Panc1 (cell line): ENCODE data around the gene MRPL40. TPM values are rescaled to one million over a fixed set of nuclear protein-coding genes. Genes with fewer than 3 reads are reported as not detected.

ENCODE experiments used
- ATAC-seq: fragments of 200-7000 bp; cut with Tn5 transposase; 2 replicates; pipeline ENCODE4 v1.9.1; 2020; ENCODE audit warnings: mild to moderate bottlenecking, moderate library complexity
- BruUV-seq: library from RNA; stranded (reverse); fragments of 400-500 nt; replicated peaks from 2 replicates; lab custom pipeline; 2021; lab: Mats Ljungman, UMichigan
- CTCF ChIA-PET: fragments of 300-600 bp; sonication (Branson Sonifier 250); formaldehyde crosslinking; loops from one replicate; lab custom pipeline; 2022; ENCODE audit warnings: antibody characterized with exemption; lab: Charles Lee
- POLR2A ChIA-PET: fragments of 300-600 bp; sonication (Branson Sonifier 250); formaldehyde crosslinking; loops from one replicate; lab custom pipeline; 2022; ENCODE audit warnings: antibody characterized with exemption; lab: Charles Lee
- DNase-seq: peaks from one replicate; pipeline ENCODE4 v3.0.0-alpha.2; 2010; ENCODE audit warnings: low read depth, low spot score
- H3K27ac ChIP-seq: 2 replicates; pipeline ENCODE4 v1.5.1; 2011; ENCODE audit warnings: mild to moderate bottlenecking, low read length, inconsistent platforms
- H3K27me3 ChIP-seq: fragments of 200-500 bp; sonication (Bioruptor generic); 2 replicates; pipeline ENCODE4 v1.6.0; 2014; ENCODE audit warnings: low read length, inconsistent platforms; ENCODE audit not compliant: control insufficient read depth, insufficient read depth
- H3K36me3 ChIP-seq: fragments of 200-500 bp; sonication (Bioruptor generic); 2 replicates; pipeline ENCODE4 v1.5.1; 2014; ENCODE audit warnings: inconsistent platforms, mild to moderate bottlenecking, low read length, moderate library complexity; ENCODE audit not compliant: control insufficient read depth, insufficient read depth
- H3K4me1 ChIP-seq: 2 replicates; pipeline ENCODE4 v1.5.1; 2011; ENCODE audit warnings: inconsistent platforms, mild to moderate bottlenecking, low read length, moderate library complexity; ENCODE audit not compliant: control insufficient read depth, insufficient read depth
- H3K4me3 ChIP-seq, 2 experiments: 2 replicates each; pipeline ENCODE4 v1.5.1; 2011 to 2012; ENCODE audit warnings: low read depth in 2 of 2, low read length in 2 of 2, mild to moderate bottlenecking in 2 of 2, inconsistent platforms in 1 of 2, moderate library complexity in 1 of 2
- H3K9me3 ChIP-seq: fragments of 200-500 bp; sonication (Bioruptor generic); 2 replicates; pipeline ENCODE4 v1.5.1; 2014; ENCODE audit warnings: low read depth, mild to moderate bottlenecking, inconsistent platforms, low read length, moderate library complexity; ENCODE audit not compliant: control insufficient read depth, insufficient read depth
- CTCF ChIP-seq: fragments of 450-650 bp; IDR thresholded peaks from 2 replicates; pipeline ENCODE4 v1.5.1; 2017; ENCODE audit warnings: mild to moderate bottlenecking
- POLR2AphosphoS5 ChIP-seq: IDR thresholded peaks from 2 replicates; pipeline ENCODE4 v1.6.1; 2012; ENCODE audit warnings: mild to moderate bottlenecking, low read depth, low read length, moderate library complexity
- REST ChIP-seq, 2 experiments: IDR thresholded peaks; 2 replicates each; pipeline ENCODE4 v1.6.1; 2011 to 2012; ENCODE audit warnings: low read depth in 2 of 2, control low read depth in 1 of 2, low read length in 1 of 2, mild to moderate bottlenecking in 1 of 2, moderate library complexity in 1 of 2; ENCODE audit not compliant: insufficient read depth in 1 of 2
- SIN3A ChIP-seq: IDR thresholded peaks from 2 replicates; pipeline ENCODE4 v1.6.1; 2012; ENCODE audit warnings: low read depth, mild to moderate bottlenecking, low read length, moderate library complexity, borderline replicate concordance; ENCODE audit not compliant: insufficient read depth
- TCF7L2 ChIP-seq: IDR thresholded peaks from 2 replicates; pipeline ENCODE4 v1.6.1; 2011; ENCODE audit warnings: mild to moderate bottlenecking, low read depth, low read length, inconsistent platforms
- in situ Hi-C: cut with HindIII; loops from 2 replicates; pipeline ENCODE4 v1.10.0; 2016; ENCODE audit warnings: low sequenced_read_pairs, low pct_unique_long_range_greater_than_20kb
- intact Hi-C: fragments of 100-400 bp; cut with micrococcal nuclease; formaldehyde crosslinking; loops from one replicate; pipeline ENCODE4 v1.10.0; 2022; ENCODE audit not compliant: unreplicated experiment
- total RNA-seq: library from RNA; stranded (reverse); gene quantifications from one replicate; pipeline ENCODE4 v1.2.1, GENCODE V29; 2021; ENCODE audit not compliant: unreplicated experiment

The MRPL40 gene
- total RNA-seq, 1 experiment from 2014 or later = 36.3 TPM

- no peak overlapping the region for H3K4me3 ChIP-seq
- H3K36me3 ChIP-seq = no peaks in the 10 kb centered on the region; the same call in 1 of the 2 replicates
- in situ Hi-C loops (no loop called here), intact Hi-C loops (no loop called here)
- DNase-seq (no peak), ATAC-seq (no peak)
- no peaks in the 10 kb centered on the region for H3K27me3 ChIP-seq
- H3K27ac ChIP-seq = no peak overlapping the region
- H3K9me3 ChIP-seq = no peaks in the 10 kb centered on the region
- ChIA-PET CTCF (no interaction called here), POLR2A (no interaction called here)
- TF ChIP-seq SIN3A (no peak), CTCF (no peak), REST (IDR thresholded peaks at IDR 0.05; ENCODE audit: insufficient read depth in 1 of 2, low read depth in 2 of 2, low read length in 1 of 2) (no peak), POLR2AphosphoS5 (no peak), TCF7L2 (no peak)
- no TSS peak for BruUV-seq
- H3K4me1 ChIP-seq = no peaks in the 10 kb centered on the region
Observed at GRCh38 chr22:19440411-19441195, 8.3 kb downstream of the MRPL40 start.

DNA sequence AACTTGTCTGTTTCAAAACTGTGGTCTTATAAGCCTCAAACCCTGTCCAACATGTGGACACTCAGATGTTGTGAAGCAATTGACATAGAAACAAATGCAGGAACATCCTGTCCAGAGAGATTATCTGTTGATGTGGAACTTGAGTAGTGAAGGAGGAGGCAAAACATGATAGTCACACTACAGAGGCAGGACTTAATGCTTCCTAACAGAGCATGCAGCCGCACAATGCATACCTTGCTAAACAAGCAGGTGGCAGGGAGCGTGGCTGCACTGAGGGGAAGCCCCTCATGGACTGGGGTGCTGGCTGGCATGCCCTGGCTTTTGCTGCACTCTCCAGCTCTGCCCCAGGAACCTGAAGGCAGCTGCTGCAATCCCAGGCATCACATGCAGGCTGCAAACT lies 9.8 kb downstream of the MRPL40 start:
- DNase-seq (no peak), ATAC-seq (no peak)
- no TSS peak for BruUV-seq
- H3K27me3 ChIP-seq = no peaks in the 10 kb centered on the region
- intact Hi-C loops (no loop called here), in situ Hi-C loops (no loop called here)
- ChIA-PET CTCF (no interaction called here), POLR2A (no interaction called here)
- no peak for TF ChIP-seq CTCF
- no peak for TF ChIP-seq TCF7L2
- TF ChIP-seq REST (IDR thresholded peaks at IDR 0.05; ENCODE audit: insufficient read depth in 1 of 2, low read depth in 2 of 2, low read length in 1 of 2) = no peak
- no peak for TF ChIP-seq POLR2AphosphoS5
- TF ChIP-seq SIN3A = no peak
- no peak overlapping the region for H3K27ac ChIP-seq
- H3K4me3 ChIP-seq = no peak overlapping the region
- no peaks in the 10 kb centered on the region; the same call in none of the 2 replicates for H3K36me3 ChIP-seq
- H3K9me3 ChIP-seq = no peaks in the 10 kb centered on the region
- H3K4me1 ChIP-seq = peaks cover 7% of the 10 kb centered on the region; the same call in 1 of the 2 replicates
